IPS-18c (cell line): ENCODE measurements around the gene ITM2C.

Experiments used
- H3K4me3 ChIP-seq: 2 replicates; pipeline ENCODE4 v1.7.0; 2013; ENCODE audit warnings: low read depth, mild to moderate bottlenecking, low read length, moderate library complexity; ENCODE audit not compliant: insufficient read depth
- H3K9me3 ChIP-seq: one replicate; pipeline ENCODE4 v1.6.1; 2013; ENCODE audit warnings: mild to moderate bottlenecking, low read length, moderate library complexity; ENCODE audit not compliant: control insufficient read depth, insufficient read depth

Gene ITM2C

GRCh38 chr2:230868947-230869913 is 4.5 kb downstream of the ITM2C start:
- Histone ChIP-seq H3K4me3 (peak overlapping the region; percentile 11), H3K9me3 (no peaks in the 10 kb centered on the region)

DNA sequence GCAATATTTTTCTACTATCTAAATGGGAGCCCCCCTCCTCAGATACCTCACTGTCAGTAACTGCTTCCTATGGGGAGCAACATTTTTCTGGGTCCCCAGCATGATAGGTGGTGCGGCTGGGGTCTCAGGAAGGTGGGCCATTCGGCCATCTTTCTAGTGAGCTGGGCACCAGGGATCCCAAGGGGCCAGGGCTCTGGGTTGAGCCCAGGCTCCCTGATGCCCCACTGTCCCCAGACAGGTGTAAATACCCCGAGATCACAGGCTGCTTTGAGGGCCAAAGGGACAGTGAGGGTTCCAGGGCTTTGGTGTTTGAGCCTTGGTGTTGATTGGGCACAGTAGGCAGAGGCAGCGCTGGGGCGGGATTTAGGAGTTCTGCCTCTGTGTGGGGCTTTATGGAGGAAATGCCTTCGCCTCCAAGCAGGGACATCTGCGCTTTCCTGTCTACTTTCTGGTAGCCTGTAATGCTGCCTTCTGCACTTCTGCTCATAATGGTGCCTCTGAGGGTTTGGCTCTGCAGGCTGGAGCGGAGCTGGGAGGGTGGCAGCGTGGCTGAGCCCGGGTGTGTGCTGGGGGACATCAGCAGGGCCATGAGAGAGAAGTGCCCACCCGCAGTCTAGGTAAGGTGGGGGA is 5.3 kb downstream of the ITM2C start:
- Histone ChIP-seq H3K4me3 (0 out of 2 replicates have a peak overlapping the region, but pooled peaks have one; percentile 11), H3K9me3 (no peaks in the 10 kb centered on the region)

GRCh38 chr2:230870544-230871360 is 6.0 kb downstream of the ITM2C start:
- H3K9me3 ChIP-seq: no peaks in the 10 kb centered on the region

GRCh38 chr2:230871361-230872150 is 6.8 kb downstream of the ITM2C start:
- no peaks in the 10 kb centered on the region for H3K9me3 ChIP-seq

More at GRCh38 chr2:230870544-230871360, 6.0 kb downstream of the ITM2C start:
- no peak overlapping the region for H3K4me3 ChIP-seq

GRCh38 chr2:230872151-230872967 is 7.6 kb downstream of the ITM2C start:
- no peaks in the 10 kb centered on the region for H3K9me3 ChIP-seq

More at GRCh38 chr2:230871361-230872150, 6.8 kb downstream of the ITM2C start:
- no peak overlapping the region for H3K4me3 ChIP-seq

DNA sequence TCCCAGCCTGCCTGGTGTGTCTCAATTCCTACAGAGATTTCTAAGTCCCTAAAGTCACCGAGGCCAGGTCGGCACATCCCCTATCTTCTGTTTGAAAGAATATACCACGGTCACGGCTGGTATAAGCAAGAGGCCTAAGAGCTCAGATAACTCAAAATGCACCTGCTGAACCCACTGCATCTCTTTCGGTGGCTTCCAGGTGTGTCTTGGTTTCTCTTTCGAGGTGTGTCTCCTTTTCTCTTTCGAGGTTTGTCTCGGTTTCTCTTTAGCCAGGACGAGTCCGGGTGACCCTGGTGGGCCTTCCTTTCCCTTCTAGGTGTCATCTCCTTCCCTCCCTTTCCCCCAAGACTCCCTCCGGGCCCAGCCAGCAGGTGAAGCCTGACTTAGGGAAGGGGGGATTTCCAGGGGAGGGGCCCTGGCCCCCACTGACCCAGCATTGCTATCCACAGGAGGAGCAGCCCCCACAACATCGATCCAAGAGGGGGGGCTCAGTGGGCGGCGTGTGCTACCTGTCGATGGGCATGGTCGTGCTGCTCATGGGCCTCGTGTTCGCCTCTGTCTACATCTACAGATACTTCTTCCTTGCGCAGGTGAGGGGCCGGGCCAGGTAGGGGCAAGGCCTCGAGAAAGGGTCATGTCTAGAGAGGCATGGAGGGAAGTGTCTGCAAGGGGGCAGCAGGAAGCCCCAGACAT is 8.4 kb downstream of the ITM2C start:
- Histone ChIP-seq H3K4me3 (no peak overlapping the region), H3K9me3 (no peaks in the 10 kb centered on the region)

More at GRCh38 chr2:230872151-230872967, 7.6 kb downstream of the ITM2C start:
- no peak overlapping the region for H3K4me3 ChIP-seq

GRCh38 chr2:230873661-230874401 is 9.1 kb downstream of the ITM2C start:
- H3K4me3 ChIP-seq: no peak overlapping the region
- H3K9me3 ChIP-seq: no peaks in the 10 kb centered on the region

DNA sequence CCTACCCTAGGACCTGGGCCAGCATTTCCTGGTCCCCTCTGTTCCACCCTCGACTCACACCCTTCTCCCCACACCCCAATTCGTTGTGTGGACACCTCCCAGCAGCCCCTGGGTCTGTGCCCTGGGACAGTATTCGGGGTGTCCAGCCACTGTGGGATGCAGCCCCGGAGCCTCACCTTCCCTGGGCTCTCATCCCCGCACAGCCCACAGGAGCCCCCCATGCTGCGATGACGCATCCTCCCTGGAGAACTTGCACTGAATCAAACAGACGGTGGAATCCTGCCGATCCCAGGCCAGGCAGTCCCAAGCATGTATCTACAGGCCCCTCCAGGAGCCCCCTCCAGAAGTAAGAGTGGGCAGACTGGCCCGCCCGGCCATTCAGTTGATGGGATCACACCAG is 9.7 kb downstream of the ITM2C start:
- H3K4me3 ChIP-seq: no peak overlapping the region
- H3K9me3 ChIP-seq: no peaks in the 10 kb centered on the region

DNA sequence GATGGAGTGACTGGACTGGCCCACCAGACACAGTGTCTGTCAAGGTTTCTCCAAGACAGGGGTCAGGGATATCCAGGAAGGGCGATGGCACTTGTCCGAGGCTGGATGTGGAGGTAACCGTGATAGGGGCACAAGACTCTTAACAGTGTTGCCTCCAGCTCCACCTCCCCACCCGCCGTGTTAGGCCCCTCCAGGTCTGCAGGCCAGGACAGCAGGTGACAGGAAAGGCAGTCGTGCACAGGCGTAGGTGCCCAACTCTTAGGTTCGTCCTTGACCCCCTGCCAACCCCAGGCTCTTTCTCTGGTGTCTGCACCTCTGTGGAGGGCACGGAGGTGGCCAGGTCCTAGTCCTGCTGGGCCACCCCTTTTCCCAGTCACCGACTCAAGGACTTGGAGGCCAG is 10.1 kb downstream of the ITM2C start:
- H3K9me3 ChIP-seq: no peaks in the 10 kb centered on the region
- no peak overlapping the region for H3K4me3 ChIP-seq

DNA sequence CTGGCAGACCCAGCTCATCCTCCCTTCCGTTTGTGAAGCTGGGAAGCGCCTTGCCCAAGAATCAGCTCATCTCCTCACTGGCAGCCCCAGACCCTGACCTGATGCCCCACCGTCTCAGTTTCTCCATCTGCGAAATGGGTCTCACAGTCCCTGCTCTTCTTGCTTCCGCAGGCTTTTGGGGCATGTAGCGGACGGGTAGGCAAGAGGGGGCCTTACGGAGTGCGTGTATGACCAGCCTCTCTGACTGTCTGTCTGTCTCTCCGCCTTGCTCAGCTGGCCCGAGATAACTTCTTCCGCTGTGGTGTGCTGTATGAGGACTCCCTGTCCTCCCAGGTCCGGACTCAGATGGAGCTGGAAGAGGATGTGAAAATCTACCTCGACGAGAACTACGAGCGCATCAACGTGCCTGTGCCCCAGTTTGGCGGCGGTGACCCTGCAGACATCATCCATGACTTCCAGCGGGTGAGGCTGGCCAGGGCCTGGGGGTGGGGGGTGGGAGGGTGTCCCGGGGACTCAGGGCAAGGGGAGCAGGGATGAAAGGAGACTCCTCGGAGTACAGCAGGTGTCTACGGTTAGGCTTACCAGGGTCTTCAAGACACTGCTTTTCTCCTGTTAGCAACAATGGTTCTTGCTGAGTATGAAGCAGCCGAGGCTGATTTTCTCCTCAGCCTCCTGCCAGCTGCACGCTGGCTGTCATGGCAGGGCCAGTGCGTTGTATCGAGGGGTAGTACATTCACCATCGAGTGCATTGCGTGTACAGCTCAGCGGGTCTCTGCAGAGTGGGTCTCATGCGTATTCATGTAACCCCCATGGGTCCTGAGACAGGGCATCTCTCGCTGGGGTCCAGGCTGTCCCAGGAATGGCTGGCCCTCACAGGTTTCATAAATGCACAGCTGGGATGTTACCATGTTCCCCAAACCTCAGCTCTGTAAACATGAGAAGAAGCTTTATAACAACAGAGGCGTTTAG is 10.9 kb downstream of the ITM2C start:
- H3K9me3 ChIP-seq: no peaks in the 10 kb centered on the region
- no peak overlapping the region for H3K4me3 ChIP-seq

GRCh38 chr2:230877116-230877758 is 12.5 kb downstream of the ITM2C start:
- Histone ChIP-seq H3K4me3 (no peak overlapping the region), H3K9me3 (no peaks in the 10 kb centered on the region)

- H3K9me3 ChIP-seq: no peaks in the 10 kb centered on the region
- no peak overlapping the region for H3K4me3 ChIP-seq
Measured at GRCh38 chr2:230877759-230878598, 13.2 kb downstream of the ITM2C start.
